Heart left ventricle (tissue), 16 donors: ENCODE data around the gene FAM131C. TPM values are rescaled to one million over a fixed set of nuclear protein-coding genes. Genes with fewer than 3 reads are reported as not detected.

Source experiments
- ATAC-seq, 4 donors: fragments of 200-7000 bp; cut with Tn5 transposase; one replicate each; pipeline ENCODE4 v1.9.1; 2020 to 2022; ENCODE audit warnings: moderate library complexity in 4 of 4, mild to moderate bottlenecking in 3 of 4, moderate number of reproducible peaks in 1 of 4
- DNase-seq, 5 donors: peaks; one replicate each; pipeline ENCODE4 v3.0.0-alpha.2; 2020
- H3K27ac ChIP-seq, 12 donors: fragments of 200-600 bp; sonication (generic) in 4 of 12; one replicate each; pipeline versions ENCODE4 v1.5.0 to v1.8.0; 2016 to 2022; ENCODE audit warnings: mild to moderate bottlenecking in 2 of 12
- H3K27me3 ChIP-seq, 9 donors: fragments of 200-600 bp; sonication (generic) in 2 of 9; one replicate each; pipeline versions ENCODE4 v1.5.1 to v1.8.0; 2016 to 2022; ENCODE audit warnings: mild to moderate bottlenecking in 3 of 9
- H3K36me3 ChIP-seq, 9 donors: fragments of 200-600 bp; sonication (generic) in 2 of 9; one replicate each; pipeline versions ENCODE4 v1.5.0 to v1.8.0; 2018 to 2022; ENCODE audit warnings: mild to moderate bottlenecking in 2 of 9
- H3K4me1 ChIP-seq, 12 donors: fragments of 200-600 bp; sonication (generic) in 4 of 12; one replicate each; pipeline versions ENCODE4 v1.5.0 to v1.8.0; 2016 to 2022; ENCODE audit warnings: mild to moderate bottlenecking in 3 of 12
- H3K4me3 ChIP-seq, 12 donors: fragments of 200-600 bp; sonication (generic) in 4 of 12; one replicate each; pipeline versions ENCODE4 v1.5.0 to v1.8.0; 2017 to 2022; ENCODE audit warnings: mild to moderate bottlenecking in 9 of 12, moderate library complexity in 4 of 12
- H3K9me3 ChIP-seq, 12 donors: fragments of 200-600 bp; sonication (generic) in 4 of 12; one replicate each; pipeline versions ENCODE4 v1.5.0 to v1.8.0; 2016 to 2022; ENCODE audit warnings: mild to moderate bottlenecking in 1 of 12
- POLR2A ChIP-seq, 2 donors: fragments of 450-650 bp; IDR thresholded peaks; one replicate each; pipeline ENCODE4 v1.6.1; 2017; ENCODE audit warnings: antibody characterized with exemption in 2 of 2, mild to moderate bottlenecking in 2 of 2, moderate library complexity in 2 of 2
- WGBS, 4 donors: extraction: QIAGEN DNeasy Blood & Tissue Kit in 2 of 4; methylation state at CpG; one replicate each; pipeline versions ENCODE4 v1.1.5 to v1.1.7; 2013 to 2018; 5-methylcytosine and 5-hydroxymethylcytosine counted together
- intact Hi-C, 10 donors: fragments of 100-400 bp; cut with DNase I; formaldehyde crosslinking; loops; one replicate each; pipeline versions ENCODE4 v1.11.1 to v1.14.2; 2022
- polyA plus RNA-seq, 2 donors: library from polyadenylated mRNA; stranded (reverse); fragments of 200-250 nt; gene quantifications; one replicate each; pipeline ENCODE4 v1.2.3, GENCODE V29; 2013
- total RNA-seq, 9 donors: library from RNA; depleted of rRNA in 2 of 9; stranded (reverse); fragments of >200 nt in 2 of 9; fragmentation: NEBNext Ultra II Directional in 3 of 9; extraction: Animal tissue kit (Norgen Biotek cat#: 25700) in 3 of 9; gene quantifications; one replicate each; pipeline versions ENCODE4 v1.1.0 to v1.2.4, GENCODE V29; 2016 to 2023
- TF ChIP-seq, protein P1 (sequence below), 12 donors: fragments of 200-600 bp; sonication (generic) in 4 of 12; IDR thresholded peaks; one replicate each; pipeline versions ENCODE4 v1.5.0 to v1.8.0; 2018 to 2022; ENCODE audit warnings: antibody characterized with exemption in 12 of 12, mild to moderate bottlenecking in 5 of 12
- donor health status: ischemic (EF 13 %, LVEDD 7.1; RV severe dilation, severe dysfunction).
- donor health status: healthy with polysubstance abuse.
- donor health status: DM: no; HTN: yes; CAD: no.
- donor health status: DM: no; HTN: no; CAD: no.
- donor health status: ischemic (EF 25% LVEDD 6.9; RV normal size, moderate dysfunction).
- donor health status: ischemic (EF 25% LVEDD 5.7; RV mildly dilated, moderate dysfunction).
- donor health status: healthy.
- donor health status: DM: yes; HTN: yes; CAD: no.
- donor health status: ischemic (EF 35%, LVEDD 5.7; RV mildly dilated, moderate dysfunction).
- donor health status: nonischemic (EF 11% LVEDD 7.7; RV severe dilation, severe dysfunction).
- donor health status: DM: yes; HTN: yes; CAD: no.
- donor health status: PGD.
- donor health status: ischemic (EF 29% LVEDD 5.4; RV normal size, mild dysfunction).
- donor health status: nonischemic (EF 23%, LVEDD 6.1; RV moderate dilation, normal function).

The FAM131C gene
- total and polyA plus RNA-seq, 11 donors = 1.1 to 17.8 (median 3.4) TPM

DNA sequence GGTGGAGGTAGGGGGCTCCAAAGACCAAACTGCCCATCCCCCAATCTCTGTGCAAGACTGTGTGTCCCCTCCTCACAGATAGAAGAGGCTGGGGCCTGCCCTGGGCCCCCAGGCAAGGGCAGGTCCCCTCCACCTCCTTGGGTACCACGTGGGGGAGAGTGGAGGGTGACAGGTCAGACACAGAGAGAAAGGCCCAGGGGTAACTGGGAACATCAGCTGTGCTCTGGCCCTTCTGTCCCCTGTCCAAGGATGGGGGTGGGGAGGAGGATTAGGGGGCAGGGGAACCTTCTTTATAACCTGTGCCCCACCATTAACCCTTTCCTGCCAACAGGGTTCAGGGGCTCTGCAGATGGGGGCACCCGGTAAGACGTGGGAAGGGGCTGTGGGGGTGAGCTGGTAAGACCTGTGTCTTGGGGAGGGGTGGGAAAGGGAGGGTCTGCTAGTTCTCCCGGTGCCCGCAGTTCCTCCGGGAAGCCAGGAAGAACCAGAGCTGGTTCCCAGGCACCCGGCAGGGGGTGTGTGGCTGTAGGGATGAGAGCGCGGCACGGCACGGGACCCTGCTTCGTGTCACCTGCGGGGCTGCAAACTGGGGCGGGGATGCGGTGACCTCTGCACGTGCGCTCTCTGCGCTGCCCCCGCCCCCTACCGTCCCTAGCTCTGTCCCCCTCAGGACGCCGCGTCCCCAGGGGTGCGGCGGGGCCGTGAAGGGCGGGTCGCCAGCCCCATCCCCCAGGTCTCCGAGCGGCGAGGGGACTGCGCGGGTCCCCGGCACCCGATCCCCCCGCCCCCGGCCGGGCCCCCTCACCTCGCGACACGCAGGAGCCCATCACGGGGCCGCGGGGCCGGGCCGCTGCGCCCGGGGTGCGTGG is 601 bp downstream of the FAM131C start:
- WGBS, 4 donors = 6 to 22% (median 11%) methylated on average over 12 to 49 of the region's 49 CpGs
- DNase-seq (no peak), ATAC-seq (no peak)
- no peak for TF ChIP-seq POLR2A (IDR thresholded peaks at IDR 0.05)
- TF ChIP-seq, protein P1, sequence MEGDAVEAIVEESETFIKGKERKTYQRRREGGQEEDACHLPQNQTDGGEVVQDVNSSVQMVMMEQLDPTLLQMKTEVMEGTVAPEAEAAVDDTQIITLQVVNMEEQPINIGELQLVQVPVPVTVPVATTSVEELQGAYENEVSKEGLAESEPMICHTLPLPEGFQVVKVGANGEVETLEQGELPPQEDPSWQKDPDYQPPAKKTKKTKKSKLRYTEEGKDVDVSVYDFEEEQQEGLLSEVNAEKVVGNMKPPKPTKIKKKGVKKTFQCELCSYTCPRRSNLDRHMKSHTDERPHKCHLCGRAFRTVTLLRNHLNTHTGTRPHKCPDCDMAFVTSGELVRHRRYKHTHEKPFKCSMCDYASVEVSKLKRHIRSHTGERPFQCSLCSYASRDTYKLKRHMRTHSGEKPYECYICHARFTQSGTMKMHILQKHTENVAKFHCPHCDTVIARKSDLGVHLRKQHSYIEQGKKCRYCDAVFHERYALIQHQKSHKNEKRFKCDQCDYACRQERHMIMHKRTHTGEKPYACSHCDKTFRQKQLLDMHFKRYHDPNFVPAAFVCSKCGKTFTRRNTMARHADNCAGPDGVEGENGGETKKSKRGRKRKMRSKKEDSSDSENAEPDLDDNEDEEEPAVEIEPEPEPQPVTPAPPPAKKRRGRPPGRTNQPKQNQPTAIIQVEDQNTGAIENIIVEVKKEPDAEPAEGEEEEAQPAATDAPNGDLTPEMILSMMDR (IDR thresholded peaks at IDR 0.05) = no peak
- Histone ChIP-seq H3K4me1 (peaks cover 0 to 54% (median 25%) of the 10 kb centered on the region in 12 donors), H3K9me3 (no peaks in the 10 kb centered on the region), H3K27me3 (peaks cover 0 to 22% (median 0%) of the 10 kb centered on the region in 9 donors), H3K27ac (peak overlapping the region in 2 of 12 donors; percentile 13 to 50), H3K36me3 (no peaks in the 10 kb centered on the region), H3K4me3 (peak overlapping the region; percentile 19 to 65 (median 48))
- intact Hi-C loops = no loop called here

GRCh38 chr1:16072095-16072494 is 1.4 kb downstream of the FAM131C start:
- 74 to 81% (median 76%) methylated on average over 4 to 5 of the region's 5 CpGs for WGBS, 4 donors
- Histone ChIP-seq H3K9me3 (no peaks in the 10 kb centered on the region), H3K36me3 (no peaks in the 10 kb centered on the region), H3K27me3 (peaks cover 0 to 22% (median 0%) of the 10 kb centered on the region in 9 donors), H3K4me3 (no peak overlapping the region), H3K4me1 (peaks cover 0 to 60% (median 29%) of the 10 kb centered on the region in 12 donors), H3K27ac (no peak overlapping the region)
- no peak for TF ChIP-seq POLR2A (IDR thresholded peaks at IDR 0.05)
- TF ChIP-seq, protein P1 (IDR thresholded peaks at IDR 0.05) = no peak
- intact Hi-C loops = no loop called here
- ATAC-seq = no peak
- DNase-seq = no peak

- WGBS, 4 donors = 88 to 98% (median 95%) methylated on average over 6 of the region's 6 CpGs
- TF ChIP-seq, protein P1 (IDR thresholded peaks at IDR 0.05) = no peak
- TF ChIP-seq POLR2A (IDR thresholded peaks at IDR 0.05) = no peak
- Histone ChIP-seq H3K27me3 (peaks cover 0 to 22% (median 0%) of the 10 kb centered on the region in 9 donors), H3K9me3 (no peaks in the 10 kb centered on the region), H3K4me3 (no peak overlapping the region), H3K36me3 (no peaks in the 10 kb centered on the region), H3K4me1 (peaks cover 0 to 59% (median 25%) of the 10 kb centered on the region in 12 donors), H3K27ac (no peak overlapping the region)
- intact Hi-C loops = no loop called here
- DNase-seq = no peak
- no peak for ATAC-seq
Observed at GRCh38 chr1:16071614-16072013, 1.8 kb downstream of the FAM131C start.

DNA sequence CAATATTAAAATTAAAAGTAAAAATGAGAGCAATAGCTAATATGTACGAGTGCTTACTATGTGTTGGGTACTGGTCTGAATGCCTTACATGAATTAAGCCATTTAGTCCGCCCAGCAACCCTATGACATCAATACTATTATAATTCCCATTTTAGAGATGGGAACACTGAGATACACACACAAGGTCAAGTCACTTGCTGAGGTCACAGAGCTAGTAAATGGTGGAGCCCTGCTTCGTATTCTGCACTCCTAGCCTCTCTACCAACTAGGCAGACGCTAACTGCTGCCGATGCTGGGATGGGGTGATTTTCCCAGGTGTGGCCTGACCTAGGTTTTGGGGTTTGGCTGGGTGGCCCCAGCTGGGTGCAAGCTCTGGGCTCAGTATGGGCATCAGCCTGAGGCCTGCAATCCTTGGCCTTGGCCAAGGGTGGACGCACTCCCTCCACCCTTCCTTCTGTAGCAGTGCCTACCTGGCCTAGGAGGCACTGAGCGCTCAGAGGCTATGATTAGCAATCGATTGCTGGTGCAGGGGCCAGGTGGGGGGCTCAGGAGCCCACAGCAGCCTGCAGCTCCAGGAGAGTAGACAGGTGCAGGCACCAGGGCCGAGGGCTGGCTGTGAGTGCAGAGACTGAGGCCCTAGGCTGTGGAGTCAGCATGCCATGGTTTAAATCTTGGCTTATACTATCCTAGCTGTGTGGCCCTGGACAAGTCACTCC is 2.7 kb downstream of the FAM131C start:
- peaks cover 0 to 22% (median 0%) of the 10 kb centered on the region in 9 donors for H3K27me3 ChIP-seq
- H3K36me3 ChIP-seq = no peaks in the 10 kb centered on the region
- intact Hi-C loops = no loop called here
- H3K27ac ChIP-seq = no peak overlapping the region
- H3K9me3 ChIP-seq = no peaks in the 10 kb centered on the region
- TF ChIP-seq, protein P1 (IDR thresholded peaks at IDR 0.05) = no peak
- TF ChIP-seq POLR2A (IDR thresholded peaks at IDR 0.05) = no peak
- H3K4me3 ChIP-seq = no peak overlapping the region
- 88 to 95% (median 93%) methylated on average over 3 to 9 of the region's 9 CpGs for WGBS, 4 donors
- DNase-seq (no peak), ATAC-seq (no peak)
- H3K4me1 ChIP-seq = peaks cover 0 to 51% (median 25%) of the 10 kb centered on the region in 12 donors
